ENCODE data around the gene STK10. TPM values are rescaled to one million over a fixed set of nuclear protein-coding genes. Genes with fewer than 3 reads are reported as not detected.
A peak's percentile ranks its signal among the peaks of the same experiment; 100 is the strongest.

Gene STK10
- total RNA-seq, 2 experiments from 2014 or later, result 211 to 229 TPM

DNA sequence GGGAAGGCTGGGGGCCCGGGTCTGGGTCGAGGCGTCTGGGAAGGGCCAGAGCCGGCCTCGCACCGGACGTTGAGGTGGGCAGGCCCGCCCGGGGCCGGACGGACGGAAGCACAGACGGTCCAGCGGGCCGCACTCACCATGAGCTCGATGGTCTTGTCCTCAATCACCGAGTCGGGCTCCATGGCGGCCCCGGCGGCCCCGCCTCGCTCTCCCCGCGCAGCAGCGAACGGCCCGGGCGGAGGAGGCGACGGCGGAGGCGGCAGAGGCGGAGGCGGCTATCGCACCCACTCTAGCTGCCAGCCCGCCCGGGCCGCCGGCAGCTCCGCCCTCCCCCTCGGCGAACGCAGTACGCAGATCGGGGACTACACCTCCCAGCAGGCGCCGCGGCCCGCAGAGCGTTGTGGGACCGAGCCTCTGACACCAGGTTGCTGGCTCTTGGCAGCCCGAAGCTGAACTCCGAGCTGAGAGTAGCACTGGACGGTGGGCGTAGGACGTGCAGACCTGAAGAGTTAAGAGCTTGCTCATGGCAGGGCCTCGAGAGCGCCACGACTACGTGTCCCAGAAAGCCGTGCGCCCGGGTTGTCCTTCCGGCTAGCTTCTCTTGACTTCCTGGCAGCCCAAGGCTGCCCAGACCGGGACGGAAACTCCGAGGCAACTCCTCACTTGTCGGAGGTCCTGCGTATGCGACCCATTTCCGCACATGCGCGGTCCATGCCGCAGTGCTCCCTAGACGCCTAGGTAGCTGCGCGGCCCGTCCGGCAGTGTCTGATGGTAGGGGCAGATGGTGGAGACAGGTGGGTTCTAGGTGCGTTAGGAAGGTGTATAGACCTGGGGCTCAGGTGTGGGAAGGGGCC lies 181.5 kb downstream of the STK10 start, which contains the start of gene FBXW11:
FBXW11 (minus strand) TSS at position 318 of the 854 bp plus-strand sequence; CDS start at position 182, 136 bp downstream.
- H3K36me3 ChIP-seq (ENCODE audit: insufficient read depth, low read length), result no peaks in the 10 kb centered on the region
- Mint-ChIP-seq H3K27me3 (no peaks in the 10 kb centered on the region), H3K4me1 (ENCODE audit: low read depth) (peaks cover 57% of the 10 kb centered on the region), H3K27ac (peak within 1 kb of the TSS; percentile 99), H3K9me3 (no peaks in the 10 kb centered on the region), H3K36me3 (ENCODE audit: low read depth) (peaks cover 15% of the 10 kb centered on the region), H3K4me3 (peak within 1 kb of the TSS; percentile 97)
- no peaks in the 10 kb centered on the region for H3K9me3 ChIP-seq (ENCODE audit: control insufficient read depth in 1 of 2, insufficient read depth in 1 of 2, low read length in 2 of 2)
- peak within 1 kb of the TSS; percentile 92 for H3K4me3 ChIP-seq (ENCODE audit: low read length)
- no peaks in the 10 kb centered on the region for H3K27me3 ChIP-seq (ENCODE audit: control insufficient read depth in 1 of 2, insufficient read depth in 2 of 2, low read length in 2 of 2)
- ATAC-seq (ENCODE audit: poor library complexity) (peak; percentile 86), DNase-seq (peak; percentile 85 to 98 (median 92))
- intact Hi-C loops (cut with DNase I, micrococcal nuclease), result loop anchor here (2.0 to 5.0 kb wide), 7 partner anchors 51 to 1051 kb away; partner anchors contain the start of genes STK10 (in 2 of the 2), CREBRF (in 1 of the 2), NPM1 (in 1 of the 2) and RPL26L1 (in 1 of the 2)
- TF ChIP-seq, protein P1, sequence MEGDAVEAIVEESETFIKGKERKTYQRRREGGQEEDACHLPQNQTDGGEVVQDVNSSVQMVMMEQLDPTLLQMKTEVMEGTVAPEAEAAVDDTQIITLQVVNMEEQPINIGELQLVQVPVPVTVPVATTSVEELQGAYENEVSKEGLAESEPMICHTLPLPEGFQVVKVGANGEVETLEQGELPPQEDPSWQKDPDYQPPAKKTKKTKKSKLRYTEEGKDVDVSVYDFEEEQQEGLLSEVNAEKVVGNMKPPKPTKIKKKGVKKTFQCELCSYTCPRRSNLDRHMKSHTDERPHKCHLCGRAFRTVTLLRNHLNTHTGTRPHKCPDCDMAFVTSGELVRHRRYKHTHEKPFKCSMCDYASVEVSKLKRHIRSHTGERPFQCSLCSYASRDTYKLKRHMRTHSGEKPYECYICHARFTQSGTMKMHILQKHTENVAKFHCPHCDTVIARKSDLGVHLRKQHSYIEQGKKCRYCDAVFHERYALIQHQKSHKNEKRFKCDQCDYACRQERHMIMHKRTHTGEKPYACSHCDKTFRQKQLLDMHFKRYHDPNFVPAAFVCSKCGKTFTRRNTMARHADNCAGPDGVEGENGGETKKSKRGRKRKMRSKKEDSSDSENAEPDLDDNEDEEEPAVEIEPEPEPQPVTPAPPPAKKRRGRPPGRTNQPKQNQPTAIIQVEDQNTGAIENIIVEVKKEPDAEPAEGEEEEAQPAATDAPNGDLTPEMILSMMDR (IDR thresholded peaks at IDR 0.05), result no peak
- H3K27ac ChIP-seq (ENCODE audit: low read depth in 1 of 2, low read length in 2 of 2), result peak within 1 kb of the TSS; percentile 96 to 98
- ChIA-PET POLR2A (interaction anchor here (0.6 to 5.3 kb wide), 42 partner anchors 10 to 1911 kb away, joined by 3 to 57 read pairs (median 4); partner anchors contain the start of genes NPM1, STK10 and UBTD2), CTCF (interaction anchor here (0.6 to 1.6 kb wide), 4 partner anchors 95 to 182 kb away, joined by 3 to 7 read pairs (median 5); partner anchors contain the start of gene STK10)
- peaks cover 30% of the 10 kb centered on the region for H3K4me1 ChIP-seq (ENCODE audit: insufficient read depth, low read length)

GRCh38 chr5:172005708-172006320 lies 182.2 kb downstream of the STK10 start:
- H3K36me3 ChIP-seq (ENCODE audit: insufficient read depth, low read length), result no peaks in the 10 kb centered on the region
- no peaks in the 10 kb centered on the region for H3K9me3 ChIP-seq (ENCODE audit: control insufficient read depth in 1 of 2, insufficient read depth in 1 of 2, low read length in 2 of 2)
- Mint-ChIP-seq H3K4me3 (peak overlapping the region; percentile 97), H3K27me3 (no peaks in the 10 kb centered on the region), H3K4me1 (ENCODE audit: low read depth) (peaks cover 64% of the 10 kb centered on the region), H3K27ac (peak overlapping the region; percentile 99), H3K36me3 (ENCODE audit: low read depth) (peaks cover 15% of the 10 kb centered on the region), H3K9me3 (no peaks in the 10 kb centered on the region)
- DNase-seq (peak in 9 of 14 experiments; percentile 5 to 46 (median 18)), ATAC-seq (ENCODE audit: poor library complexity) (no peak)
- POLR2A ChIA-PET, result interaction anchor here (0.7 to 5.3 kb wide), 29 partner anchors 9 to 1912 kb away, joined by 3 to 57 read pairs (median 6); partner anchors contain the start of genes NPM1, STK10 and UBTD2
- H3K4me1 ChIP-seq (ENCODE audit: insufficient read depth, low read length), result peaks cover 30% of the 10 kb centered on the region
- TF ChIP-seq, protein P1 (IDR thresholded peaks at IDR 0.05), result no peak
- intact Hi-C loops (cut with DNase I, micrococcal nuclease), result loop anchor here (2.0 to 5.0 kb wide), 7 partner anchors 51 to 1051 kb away; partner anchors contain the start of genes STK10 (in 2 of the 2), CREBRF (in 1 of the 2), NPM1 (in 1 of the 2) and RPL26L1 (in 1 of the 2)
- no peaks in the 10 kb centered on the region for H3K27me3 ChIP-seq (ENCODE audit: control insufficient read depth in 1 of 2, insufficient read depth in 2 of 2, low read length in 2 of 2)
- H3K4me3 ChIP-seq (ENCODE audit: low read length), result peak overlapping the region; percentile 92
- H3K27ac ChIP-seq (ENCODE audit: low read depth in 1 of 2, low read length in 2 of 2), result peak overlapping the region; percentile 42 to 96
- CTCF ChIA-PET, result interaction anchor here (1.6 kb wide), 1 partner anchor 173 kb away, joined by 5 read pairs; no protein-coding TSS in a partner anchor

- intact Hi-C loops (cut with DNase I, micrococcal nuclease), result loop anchor here (5.0 kb wide), 6 partner anchors 48 to 1052 kb away; partner anchors contain the start of genes CREBRF (in 1 of the 2), NPM1 (in 1 of the 2), RPL26L1 (in 1 of the 2) and STK10 (in 1 of the 2)
- H3K27me3 Mint-ChIP-seq, result no peaks in the 10 kb centered on the region
- TF ChIP-seq, protein P1 (IDR thresholded peaks at IDR 0.05), result no peak
- H3K4me3 Mint-ChIP-seq, result peak overlapping the region; percentile 97
- peaks cover 15% of the 10 kb centered on the region for H3K36me3 Mint-ChIP-seq (ENCODE audit: low read depth)
- no peaks in the 10 kb centered on the region for H3K9me3 ChIP-seq (ENCODE audit: control insufficient read depth in 1 of 2, insufficient read depth in 1 of 2, low read length in 2 of 2)
- H3K4me1 Mint-ChIP-seq (ENCODE audit: low read depth), result peaks cover 73% of the 10 kb centered on the region
- ATAC-seq (ENCODE audit: poor library complexity) (no peak), DNase-seq (peak in 3 of 14 experiments; percentile 37 to 47 (median 38))
- CTCF ChIA-PET, result interaction anchor here (1.1 kb wide), 1 partner anchor 35 kb away, joined by 3 read pairs; no protein-coding TSS in a partner anchor
- no peak overlapping the region for H3K27ac ChIP-seq (ENCODE audit: low read depth in 1 of 2, low read length in 2 of 2)
- H3K4me1 ChIP-seq (ENCODE audit: insufficient read depth, low read length), result peaks cover 30% of the 10 kb centered on the region
- no peaks in the 10 kb centered on the region for H3K36me3 ChIP-seq (ENCODE audit: insufficient read depth, low read length)
- H3K4me3 ChIP-seq (ENCODE audit: low read length), result peak overlapping the region; percentile 92
- H3K27ac Mint-ChIP-seq, result peak overlapping the region; percentile 99
- H3K27me3 ChIP-seq (ENCODE audit: control insufficient read depth in 1 of 2, insufficient read depth in 2 of 2, low read length in 2 of 2), result no peaks in the 10 kb centered on the region
- no peaks in the 10 kb centered on the region for H3K9me3 Mint-ChIP-seq
- POLR2A ChIA-PET, result interaction anchor here (2.9 to 5.3 kb wide), 4 partner anchors 8 to 170 kb away, joined by 12 to 57 read pairs (median 39); no protein-coding TSS in a partner anchor
These were observed 183.2 kb downstream of the STK10 start for GRCh38 chr5:172004824-172005237.
